Measurements from ENCODE around the gene ITGA5.

Gene ITGA5

DNA sequence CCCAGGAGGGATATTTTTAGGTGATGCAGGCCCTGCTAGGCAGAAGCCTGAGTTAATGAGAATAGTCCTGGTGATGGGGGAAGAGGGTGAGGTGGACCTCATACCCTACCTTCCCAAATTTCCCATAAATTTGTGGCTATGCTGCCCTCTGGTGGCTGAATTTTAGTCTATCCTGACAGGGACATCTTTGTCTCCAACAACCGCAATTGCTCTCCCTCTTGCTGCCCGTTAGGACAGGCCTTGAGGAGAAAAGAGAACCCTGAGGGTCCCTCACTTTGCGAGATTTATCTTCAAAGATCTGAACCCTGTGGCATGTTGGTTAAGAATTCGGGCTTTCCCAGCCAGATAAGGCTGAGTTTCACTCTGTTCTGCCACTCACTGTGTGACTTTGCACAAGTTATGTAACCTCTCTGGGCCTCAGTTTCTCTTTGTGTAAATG lies 24.8 kb downstream of the ITGA5 start:
- Histone ChIP-seq H3K4me3 (ENCODE audit: low read depth in 1 of 2, low read length in 2 of 2) (no peak overlapping the region), H3K9ac (ENCODE audit: low read depth, low read length) (no peak overlapping the region), H3K9me3 (ENCODE audit: insufficient read depth, low read length, severe bottlenecking) (no peaks in the 10 kb centered on the region), H2AFZ (ENCODE audit: low read depth, low read length) (no peak overlapping the region), H3K27ac (ENCODE audit: low read length) (no peak overlapping the region), H3K4me1 (ENCODE audit: insufficient read depth, low read length) (no peaks in the 10 kb centered on the region), H3K4me2 (ENCODE audit: insufficient read depth, low read length) (no peak overlapping the region), H3K27me3 (ENCODE audit: insufficient read depth, low read length, poor library complexity) (no peaks in the 10 kb centered on the region), H3K36me3 (ENCODE audit: insufficient read depth, low read length) (peaks cover 49% of the 10 kb centered on the region), H4K20me1 (ENCODE audit: insufficient read depth, low read length) (no peaks in the 10 kb centered on the region), H3K79me2 (ENCODE audit: insufficient read depth, low read length) (no peaks in the 10 kb centered on the region)
- TF ChIP-seq, protein P1, sequence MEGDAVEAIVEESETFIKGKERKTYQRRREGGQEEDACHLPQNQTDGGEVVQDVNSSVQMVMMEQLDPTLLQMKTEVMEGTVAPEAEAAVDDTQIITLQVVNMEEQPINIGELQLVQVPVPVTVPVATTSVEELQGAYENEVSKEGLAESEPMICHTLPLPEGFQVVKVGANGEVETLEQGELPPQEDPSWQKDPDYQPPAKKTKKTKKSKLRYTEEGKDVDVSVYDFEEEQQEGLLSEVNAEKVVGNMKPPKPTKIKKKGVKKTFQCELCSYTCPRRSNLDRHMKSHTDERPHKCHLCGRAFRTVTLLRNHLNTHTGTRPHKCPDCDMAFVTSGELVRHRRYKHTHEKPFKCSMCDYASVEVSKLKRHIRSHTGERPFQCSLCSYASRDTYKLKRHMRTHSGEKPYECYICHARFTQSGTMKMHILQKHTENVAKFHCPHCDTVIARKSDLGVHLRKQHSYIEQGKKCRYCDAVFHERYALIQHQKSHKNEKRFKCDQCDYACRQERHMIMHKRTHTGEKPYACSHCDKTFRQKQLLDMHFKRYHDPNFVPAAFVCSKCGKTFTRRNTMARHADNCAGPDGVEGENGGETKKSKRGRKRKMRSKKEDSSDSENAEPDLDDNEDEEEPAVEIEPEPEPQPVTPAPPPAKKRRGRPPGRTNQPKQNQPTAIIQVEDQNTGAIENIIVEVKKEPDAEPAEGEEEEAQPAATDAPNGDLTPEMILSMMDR (IDR thresholded peaks at IDR 0.05; ENCODE audit: borderline replicate concordance, extremely low read depth, low read length, poor library complexity, severe bottlenecking), result peak; percentile 84
- TF ChIP-seq EZH2 (IDR thresholded peaks at IDR 0.05; ENCODE audit: borderline replicate concordance, low read depth, low read length, severe bottlenecking), result no peak
- DNase-seq (peak; percentile 58), ATAC-seq (ENCODE audit: insufficient read depth, low read depth) (peak; percentile 65)

DNA sequence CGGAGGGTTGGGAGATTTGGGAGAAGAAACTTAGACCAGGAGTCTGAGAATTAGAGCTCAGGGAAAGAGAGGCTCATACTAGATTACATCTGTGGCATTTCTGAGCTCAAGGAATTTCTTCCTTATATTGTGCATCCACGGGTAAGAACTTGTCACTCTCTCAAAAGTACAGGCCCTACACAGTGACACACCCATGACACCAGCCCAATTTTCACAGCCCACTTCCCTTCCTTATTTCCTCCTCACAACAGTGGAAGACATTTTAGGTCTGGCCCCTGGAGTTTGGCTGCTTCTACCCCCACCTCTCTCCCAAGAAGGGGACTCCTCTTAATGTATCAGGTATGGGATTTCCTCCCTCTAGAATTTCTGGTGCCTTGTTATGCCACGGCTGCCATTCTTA lies 25.3 kb downstream of the ITGA5 start:
- no peak overlapping the region for H3K9ac ChIP-seq (ENCODE audit: low read depth, low read length)
- H3K79me2 ChIP-seq (ENCODE audit: insufficient read depth, low read length), result no peaks in the 10 kb centered on the region
- H3K4me2 ChIP-seq (ENCODE audit: insufficient read depth, low read length), result no peak overlapping the region
- TF ChIP-seq, protein P1 (IDR thresholded peaks at IDR 0.05; ENCODE audit: borderline replicate concordance, extremely low read depth, low read length, poor library complexity, severe bottlenecking), result no peak
- no peak for TF ChIP-seq EZH2 (IDR thresholded peaks at IDR 0.05; ENCODE audit: borderline replicate concordance, low read depth, low read length, severe bottlenecking)
- peaks cover 43% of the 10 kb centered on the region for H3K36me3 ChIP-seq (ENCODE audit: insufficient read depth, low read length)
- ATAC-seq (ENCODE audit: insufficient read depth, low read depth) (no peak), DNase-seq (no peak)
- H3K27me3 ChIP-seq (ENCODE audit: insufficient read depth, low read length, poor library complexity), result no peaks in the 10 kb centered on the region
- H3K4me3 ChIP-seq (ENCODE audit: low read depth in 1 of 2, low read length in 2 of 2), result no peak overlapping the region
- no peaks in the 10 kb centered on the region for H3K9me3 ChIP-seq (ENCODE audit: insufficient read depth, low read length, severe bottlenecking)
- no peak overlapping the region for H3K27ac ChIP-seq (ENCODE audit: low read length)
- H3K4me1 ChIP-seq (ENCODE audit: insufficient read depth, low read length), result no peaks in the 10 kb centered on the region
- H2AFZ ChIP-seq (ENCODE audit: low read depth, low read length), result no peak overlapping the region
- H4K20me1 ChIP-seq (ENCODE audit: insufficient read depth, low read length), result no peaks in the 10 kb centered on the region

DNA sequence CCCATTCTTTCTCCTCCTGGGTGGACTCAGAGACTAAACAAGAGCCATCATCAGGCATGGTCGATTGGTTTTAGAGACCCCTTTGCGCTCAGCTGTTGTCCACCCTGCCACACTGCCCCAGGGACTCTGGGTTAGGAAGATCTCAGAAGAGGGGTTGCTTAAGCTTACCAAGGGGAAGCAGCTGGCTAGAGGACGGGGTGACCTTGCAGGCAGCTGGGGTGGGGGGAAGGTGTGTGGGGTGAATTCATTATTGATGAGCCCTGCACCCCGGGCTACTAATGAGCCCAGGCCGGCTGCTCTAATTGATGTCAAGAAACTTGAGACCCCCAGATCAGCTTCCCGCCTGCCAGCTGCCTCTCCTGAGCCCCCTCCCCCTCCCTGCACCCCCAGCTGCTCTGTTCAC lies 25.9 kb downstream of the ITGA5 start:
- no peaks in the 10 kb centered on the region for H3K79me2 ChIP-seq (ENCODE audit: insufficient read depth, low read length)
- no peak overlapping the region for H3K9ac ChIP-seq (ENCODE audit: low read depth, low read length)
- H3K27me3 ChIP-seq (ENCODE audit: insufficient read depth, low read length, poor library complexity), result no peaks in the 10 kb centered on the region
- TF ChIP-seq, protein P1 (IDR thresholded peaks at IDR 0.05; ENCODE audit: borderline replicate concordance, extremely low read depth, low read length, poor library complexity, severe bottlenecking), result no peak
- TF ChIP-seq EZH2 (IDR thresholded peaks at IDR 0.05; ENCODE audit: borderline replicate concordance, low read depth, low read length, severe bottlenecking), result no peak
- H3K27ac ChIP-seq (ENCODE audit: low read length), result no peak overlapping the region
- ATAC-seq (ENCODE audit: insufficient read depth, low read depth) (no peak), DNase-seq (no peak)
- no peaks in the 10 kb centered on the region for H3K4me1 ChIP-seq (ENCODE audit: insufficient read depth, low read length)
- no peaks in the 10 kb centered on the region for H3K9me3 ChIP-seq (ENCODE audit: insufficient read depth, low read length, severe bottlenecking)
- no peak overlapping the region for H3K4me2 ChIP-seq (ENCODE audit: insufficient read depth, low read length)
- H4K20me1 ChIP-seq (ENCODE audit: insufficient read depth, low read length), result no peaks in the 10 kb centered on the region
- H3K36me3 ChIP-seq (ENCODE audit: insufficient read depth, low read length), result peaks cover 38% of the 10 kb centered on the region
- no peak overlapping the region for H2AFZ ChIP-seq (ENCODE audit: low read depth, low read length)
- H3K4me3 ChIP-seq (ENCODE audit: low read depth in 1 of 2, low read length in 2 of 2), result no peak overlapping the region
